Measurements from ENCODE around the gene SPSB4.

The SPSB4 gene

GRCh38 chr3:141148770-141149169, 97.6 kb downstream of the SPSB4 start:
- in situ Hi-C loops (cut with MboI; ENCODE audit: low sequenced_read_pairs): no loop called here

DNA sequence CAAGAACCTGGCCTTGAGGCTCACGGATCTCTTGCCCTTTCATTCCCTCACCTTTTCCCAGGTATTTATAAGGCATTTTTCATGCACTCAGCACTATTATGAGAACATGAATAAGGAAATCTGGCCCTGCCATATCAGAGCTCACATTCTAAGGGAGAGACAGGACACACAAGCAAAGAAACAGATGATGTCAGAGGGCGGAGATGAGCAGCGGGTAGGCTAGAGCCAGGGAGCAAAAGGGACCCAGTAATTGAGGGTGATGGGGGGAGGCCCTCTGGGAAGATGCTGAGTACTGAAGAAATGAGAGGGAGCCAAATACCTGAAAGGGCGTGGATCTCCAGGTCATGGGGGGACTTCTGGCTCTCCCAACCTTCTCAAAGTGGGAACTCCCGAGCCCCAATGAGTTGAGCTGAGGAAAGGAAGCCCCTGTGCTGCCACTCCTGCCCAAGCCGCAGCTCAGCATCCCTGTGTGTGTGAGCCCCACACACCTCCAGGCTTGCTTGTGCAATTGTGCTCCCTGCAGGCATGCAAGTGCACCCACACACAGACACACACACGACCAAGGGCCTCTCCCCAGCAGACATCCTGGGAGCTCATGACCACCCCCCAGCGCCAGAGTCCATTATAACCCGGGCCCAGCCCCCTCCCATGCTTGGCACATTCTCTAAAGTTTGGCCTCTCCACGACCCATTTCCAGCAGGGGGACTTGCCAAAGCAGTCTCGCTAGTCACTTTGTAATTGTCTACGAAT, 99.1 kb downstream of the SPSB4 start:
- in situ Hi-C loops (cut with MboI; ENCODE audit: low sequenced_read_pairs): no loop called here

DNA sequence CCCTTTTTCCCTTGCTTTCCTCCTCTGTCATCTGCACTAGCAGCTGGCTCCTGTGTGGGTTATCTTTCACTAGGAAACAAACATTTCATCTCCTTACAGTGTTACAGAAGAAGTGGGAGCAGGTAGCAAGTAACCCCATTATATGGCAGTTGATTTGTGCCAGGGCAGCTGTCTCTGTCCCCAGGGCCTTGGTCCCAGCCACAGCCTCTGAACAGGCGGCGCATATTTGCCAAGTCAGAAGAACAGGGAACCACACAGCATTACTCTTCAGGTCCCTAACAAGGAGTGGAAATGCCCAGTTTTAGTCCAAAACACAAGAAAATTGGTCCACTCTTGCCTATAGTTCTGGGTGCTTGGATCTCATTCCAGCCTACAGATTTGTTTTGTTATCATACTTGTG, 99.8 kb downstream of the SPSB4 start:
- in situ Hi-C loops (cut with MboI; ENCODE audit: low sequenced_read_pairs): no loop called here

DNA sequence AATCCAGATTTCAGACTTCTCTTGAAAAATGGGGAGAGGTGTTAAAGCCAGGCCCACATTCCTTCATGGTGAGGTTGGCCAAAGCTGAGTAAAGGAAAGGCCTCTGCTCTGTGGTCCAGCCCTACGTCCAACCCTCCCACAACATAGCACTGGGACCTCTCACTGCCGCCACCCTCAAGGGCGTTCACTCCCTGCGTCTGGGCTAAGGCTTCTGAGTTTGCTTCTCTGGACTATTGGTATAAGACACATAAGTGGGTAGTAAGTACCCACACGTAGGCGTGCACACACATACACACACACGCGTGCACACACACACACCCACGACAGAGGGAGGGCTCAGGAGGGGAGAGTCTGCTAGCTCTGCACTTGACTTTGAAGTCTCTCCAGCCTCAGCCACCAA, 100.3 kb downstream of the SPSB4 start:
- in situ Hi-C loops (cut with MboI; ENCODE audit: low sequenced_read_pairs): no loop called here

GRCh38 chr3:141152130-141152529, 101.0 kb downstream of the SPSB4 start:
- in situ Hi-C loops (cut with MboI; ENCODE audit: low sequenced_read_pairs): no loop called here

DNA sequence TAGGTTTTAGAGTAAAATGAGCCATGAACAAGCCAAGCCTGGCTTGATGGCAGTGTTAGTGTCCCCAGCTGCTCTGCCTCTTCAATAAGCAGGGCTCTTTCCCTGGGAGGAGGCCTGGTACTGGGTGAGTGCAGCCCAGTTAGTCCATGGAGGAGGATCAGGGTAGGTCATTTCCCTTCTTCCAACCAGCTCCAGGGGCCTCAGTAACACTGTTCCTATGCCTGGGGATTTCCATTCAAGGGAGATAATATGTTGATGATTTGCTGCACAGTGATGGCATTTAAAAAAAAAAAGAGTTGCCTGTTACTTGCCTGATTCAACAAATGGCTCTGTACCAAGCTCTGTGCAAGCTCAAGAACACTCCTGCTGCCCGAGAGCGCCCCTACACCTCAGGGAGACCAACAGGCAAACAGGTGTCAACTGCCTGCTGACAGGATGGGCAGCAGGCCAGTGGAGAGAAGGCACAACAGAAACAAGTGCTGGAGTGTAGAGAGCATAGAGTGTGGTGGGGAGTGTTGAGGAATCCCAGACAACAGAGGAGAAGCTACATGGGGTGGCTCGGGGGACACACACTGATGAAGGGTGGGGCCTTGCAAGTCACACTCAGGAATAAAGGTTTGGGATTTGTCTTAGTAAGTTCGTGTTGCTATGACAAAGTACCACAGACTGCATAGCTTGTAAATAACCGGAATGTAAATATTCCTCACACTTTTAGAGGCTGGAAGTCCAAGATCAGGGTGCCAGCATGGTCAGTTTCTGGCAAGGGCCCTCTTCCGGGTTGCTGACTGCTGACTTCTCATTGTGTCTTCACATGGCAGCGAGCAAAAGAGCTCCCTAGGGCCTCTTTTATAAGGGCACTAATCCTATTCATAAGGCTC, 101.9 kb downstream of the SPSB4 start:
- in situ Hi-C loops (cut with MboI; ENCODE audit: low sequenced_read_pairs): no loop called here

GRCh38 chr3:141153679-141153966, 102.5 kb downstream of the SPSB4 start:
- in situ Hi-C loops (cut with MboI; ENCODE audit: low sequenced_read_pairs): no loop called here

GRCh38 chr3:141164852-141165251, 113.7 kb downstream of the SPSB4 start:
- in situ Hi-C loops (cut with MboI; ENCODE audit: low sequenced_read_pairs): no loop called here

DNA sequence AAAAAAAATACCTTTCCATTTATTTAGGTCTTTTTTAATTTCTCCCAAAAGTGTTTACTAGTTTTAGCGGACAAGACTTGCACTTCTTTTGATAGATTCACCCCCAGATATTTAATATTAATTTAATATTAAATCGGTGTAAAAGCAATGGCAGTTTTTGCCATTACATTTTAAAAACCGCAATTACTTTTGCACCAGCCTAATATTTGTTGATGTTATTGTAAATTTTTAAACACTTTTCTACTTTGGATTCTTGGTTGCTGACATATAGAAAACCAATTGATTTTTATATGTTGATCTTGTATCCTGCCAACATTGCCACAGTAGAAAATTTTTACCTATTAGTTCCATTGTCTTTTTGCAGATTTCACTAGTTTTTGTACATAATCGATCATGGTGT, 116.5 kb downstream of the SPSB4 start:
- in situ Hi-C loops (cut with MboI; ENCODE audit: low sequenced_read_pairs): no loop called here

GRCh38 chr3:141170678-141171295, 119.6 kb downstream of the SPSB4 start:
- in situ Hi-C loops (cut with MboI; ENCODE audit: low sequenced_read_pairs): no loop called here

DNA sequence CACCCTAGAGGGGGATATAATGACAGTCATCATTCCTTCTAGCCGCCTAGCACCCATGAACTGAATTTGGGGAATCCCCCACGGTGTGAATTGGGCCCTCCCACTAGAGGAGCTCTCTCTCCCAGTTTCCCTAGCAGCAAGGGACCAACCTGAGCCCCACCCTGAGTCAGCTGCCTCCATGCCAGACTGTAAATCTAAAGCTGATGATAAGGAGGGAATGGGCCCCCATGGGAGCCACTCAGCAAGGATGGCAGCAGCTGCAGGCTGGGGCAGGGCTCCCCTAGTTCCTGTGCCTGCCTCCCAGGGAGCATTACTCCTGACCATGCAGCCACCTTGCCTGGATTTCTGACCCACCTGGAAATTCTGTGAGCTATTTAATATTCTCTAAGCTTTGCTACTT, 123.5 kb downstream of the SPSB4 start:
- in situ Hi-C loops (cut with MboI; ENCODE audit: low sequenced_read_pairs): loop anchor here (25.0 kb wide), 1 partner anchor 162 kb away; no protein-coding TSS in a partner anchor

- in situ Hi-C loops (cut with MboI; ENCODE audit: low sequenced_read_pairs): loop anchor here (25.0 kb wide), 1 partner anchor 164 kb away; no protein-coding TSS in a partner anchor
These were observed 125.6 kb downstream of the SPSB4 start for GRCh38 chr3:141176775-141177174.

DNA sequence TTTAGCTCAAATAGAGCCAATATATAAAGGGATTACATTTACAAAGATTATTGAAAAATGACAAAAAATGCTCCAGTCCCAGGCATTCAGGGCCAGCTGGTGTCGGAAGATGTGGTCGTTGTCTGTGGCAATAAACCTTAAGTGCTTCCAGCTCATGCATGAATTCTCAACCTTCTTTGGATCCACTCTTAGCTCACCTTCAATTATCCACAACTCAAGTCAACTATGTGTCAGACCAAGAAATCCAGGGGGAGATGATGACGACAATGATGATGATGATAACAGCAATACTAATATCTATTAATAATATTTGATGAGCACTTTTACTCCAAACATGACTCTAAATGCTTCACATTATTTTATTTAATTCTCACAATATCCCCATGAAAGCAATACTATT, 126.9 kb downstream of the SPSB4 start:
- in situ Hi-C loops (cut with MboI; ENCODE audit: low sequenced_read_pairs): loop anchor here (25.0 kb wide), 1 partner anchor 166 kb away; no protein-coding TSS in a partner anchor

DNA sequence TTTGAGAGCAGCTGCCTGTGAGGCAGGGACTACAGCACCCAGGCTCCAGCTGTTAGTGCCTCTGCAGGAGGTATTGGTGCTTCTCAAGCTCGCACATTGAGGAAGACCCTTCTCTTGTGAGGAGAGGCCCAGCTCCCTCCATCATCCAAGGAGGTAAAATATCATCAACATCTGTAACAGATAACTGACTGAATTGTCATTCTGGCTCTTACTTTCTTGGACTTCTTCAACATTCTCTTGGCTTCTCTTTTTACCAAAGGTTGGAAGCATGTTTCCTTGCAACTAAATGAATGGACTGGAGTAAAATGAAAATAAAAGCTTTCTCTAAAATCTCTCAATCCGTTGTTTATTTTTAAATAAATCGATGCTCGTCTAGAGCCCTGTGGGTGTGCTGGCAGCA, 127.4 kb downstream of the SPSB4 start:
- in situ Hi-C loops (cut with MboI; ENCODE audit: low sequenced_read_pairs): loop anchor here (25.0 kb wide), 1 partner anchor 166 kb away; no protein-coding TSS in a partner anchor

GRCh38 chr3:141179983-141180382, 128.8 kb downstream of the SPSB4 start:
- in situ Hi-C loops (cut with MboI; ENCODE audit: low sequenced_read_pairs): loop anchor here (25.0 kb wide), 1 partner anchor 168 kb away; no protein-coding TSS in a partner anchor

GRCh38 chr3:141181196-141181595, 130.0 kb downstream of the SPSB4 start:
- in situ Hi-C loops (cut with MboI; ENCODE audit: low sequenced_read_pairs): loop anchor here (25.0 kb wide), 1 partner anchor 169 kb away; no protein-coding TSS in a partner anchor

DNA sequence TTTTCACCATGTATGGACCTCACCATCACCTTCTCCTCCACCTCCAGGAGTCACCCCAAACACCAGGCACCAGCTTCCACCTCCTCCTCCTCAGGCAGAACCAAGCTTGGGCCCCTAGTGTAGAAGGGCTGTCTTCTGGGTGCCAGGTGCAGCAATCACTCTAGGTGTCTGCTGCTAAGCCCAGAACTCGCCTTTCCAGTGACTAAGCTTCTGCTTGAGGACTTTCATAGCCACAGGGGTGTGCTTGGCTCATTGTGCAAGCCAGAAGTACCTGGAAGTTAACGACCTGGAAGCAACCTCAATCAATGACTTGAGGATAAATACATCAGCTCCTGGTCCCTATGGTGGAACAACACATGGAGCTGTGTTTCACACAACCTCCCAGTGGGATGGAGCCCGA, 130.7 kb downstream of the SPSB4 start:
- in situ Hi-C loops (cut with MboI; ENCODE audit: low sequenced_read_pairs): loop anchor here (25.0 kb wide), 1 partner anchor 170 kb away; no protein-coding TSS in a partner anchor

GRCh38 chr3:141183606-141184005, 132.5 kb downstream of the SPSB4 start:
- in situ Hi-C loops (cut with MboI; ENCODE audit: low sequenced_read_pairs): loop anchor here (25.0 kb wide), 1 partner anchor 171 kb away; no protein-coding TSS in a partner anchor

- in situ Hi-C loops (cut with MboI; ENCODE audit: low sequenced_read_pairs): loop anchor here (25.0 kb wide), 1 partner anchor 172 kb away; no protein-coding TSS in a partner anchor
These were observed 133.3 kb downstream of the SPSB4 start for GRCh38 chr3:141184430-141184829.

- in situ Hi-C loops (cut with MboI; ENCODE audit: low sequenced_read_pairs): loop anchor here (25.0 kb wide), 1 partner anchor 179 kb away; no protein-coding TSS in a partner anchor
These were observed 140.1 kb downstream of the SPSB4 start for GRCh38 chr3:141191097-141191749.
